IMR-90 (cell line): ENCODE measurements around the gene BEX3.

Experiments used
- BHLHE40 ChIP-seq: fragments of 150-350 bp; IDR thresholded peaks from 2 replicates; pipeline ENCODE4 v1.6.1; 2016; ENCODE audit warnings: mild to moderate bottlenecking, low read depth, low read length
- CEBPB ChIP-seq: IDR thresholded peaks from 2 replicates; pipeline ENCODE4 v1.6.1; 2012; ENCODE audit warnings: low read depth, low read length, improper control_type of control experiment
- POLR2A ChIP-seq: IDR thresholded peaks from 2 replicates; pipeline ENCODE4 v1.6.1; 2012; ENCODE audit warnings: mild to moderate bottlenecking, low read depth, low read length
- RAD21 ChIP-seq: IDR thresholded peaks from 2 replicates; pipeline ENCODE4 v1.6.1; 2012; ENCODE audit warnings: low read length, improper control_type of control experiment
- TF ChIP-seq, protein P1 (sequence below): conservative IDR thresholded peaks from 2 replicates; pipeline ENCODE4 v1.5.1; 2012; ENCODE audit warnings: mild to moderate bottlenecking, low read depth, low read length, improper control_type of control experiment

GRCh38 chrX:103406256-103406655 is 29.9 kb downstream of the BEX3 start:
- TF ChIP-seq, protein P1, sequence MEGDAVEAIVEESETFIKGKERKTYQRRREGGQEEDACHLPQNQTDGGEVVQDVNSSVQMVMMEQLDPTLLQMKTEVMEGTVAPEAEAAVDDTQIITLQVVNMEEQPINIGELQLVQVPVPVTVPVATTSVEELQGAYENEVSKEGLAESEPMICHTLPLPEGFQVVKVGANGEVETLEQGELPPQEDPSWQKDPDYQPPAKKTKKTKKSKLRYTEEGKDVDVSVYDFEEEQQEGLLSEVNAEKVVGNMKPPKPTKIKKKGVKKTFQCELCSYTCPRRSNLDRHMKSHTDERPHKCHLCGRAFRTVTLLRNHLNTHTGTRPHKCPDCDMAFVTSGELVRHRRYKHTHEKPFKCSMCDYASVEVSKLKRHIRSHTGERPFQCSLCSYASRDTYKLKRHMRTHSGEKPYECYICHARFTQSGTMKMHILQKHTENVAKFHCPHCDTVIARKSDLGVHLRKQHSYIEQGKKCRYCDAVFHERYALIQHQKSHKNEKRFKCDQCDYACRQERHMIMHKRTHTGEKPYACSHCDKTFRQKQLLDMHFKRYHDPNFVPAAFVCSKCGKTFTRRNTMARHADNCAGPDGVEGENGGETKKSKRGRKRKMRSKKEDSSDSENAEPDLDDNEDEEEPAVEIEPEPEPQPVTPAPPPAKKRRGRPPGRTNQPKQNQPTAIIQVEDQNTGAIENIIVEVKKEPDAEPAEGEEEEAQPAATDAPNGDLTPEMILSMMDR = no peak
- no peak for TF ChIP-seq POLR2A
- no peak for TF ChIP-seq CEBPB
- no peak for TF ChIP-seq RAD21
- no peak for TF ChIP-seq BHLHE40
